Measurements from ENCODE around the gene NOTCH1.
"Not testable (repeated sequence)": the region's sequence is repeated elsewhere in the genome, so short reads cannot be mapped to it uniquely, and the experiment has no call there.

Gene NOTCH1

GRCh38 chr9:136578915-136579649 is 33.2 kb upstream of the NOTCH1 start:
- DNase-seq = no peak

GRCh38 chr9:136578626-136578914 is 32.7 kb upstream of the NOTCH1 start:
- no peak for DNase-seq

GRCh38 chr9:136577941-136578625 is 32.2 kb upstream of the NOTCH1 start:
- no peak for DNase-seq

DNA sequence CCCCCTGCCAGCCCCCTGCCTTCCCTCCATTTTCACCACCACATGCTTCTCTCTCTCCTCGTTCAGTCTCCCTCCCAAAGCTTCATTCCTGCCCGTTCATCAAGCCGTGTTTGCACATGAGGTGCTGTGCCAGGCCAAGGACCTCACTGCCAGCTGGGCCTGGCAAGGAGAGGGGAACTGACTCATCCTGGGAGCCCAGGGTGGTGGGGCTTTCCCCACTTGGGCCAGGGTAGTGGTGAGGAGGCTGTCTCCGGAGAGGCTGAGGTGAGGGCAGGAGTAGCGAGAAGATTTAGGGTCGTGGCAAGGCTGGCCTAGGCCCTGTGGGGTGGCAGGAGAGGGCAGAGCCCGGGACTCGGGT is 30.4 kb upstream of the NOTCH1 start:
- DNase-seq = peak; percentile 41

GRCh38 chr9:136575626-136576268 is 29.9 kb upstream of the NOTCH1 start:
- DNase-seq = no peak

DNA sequence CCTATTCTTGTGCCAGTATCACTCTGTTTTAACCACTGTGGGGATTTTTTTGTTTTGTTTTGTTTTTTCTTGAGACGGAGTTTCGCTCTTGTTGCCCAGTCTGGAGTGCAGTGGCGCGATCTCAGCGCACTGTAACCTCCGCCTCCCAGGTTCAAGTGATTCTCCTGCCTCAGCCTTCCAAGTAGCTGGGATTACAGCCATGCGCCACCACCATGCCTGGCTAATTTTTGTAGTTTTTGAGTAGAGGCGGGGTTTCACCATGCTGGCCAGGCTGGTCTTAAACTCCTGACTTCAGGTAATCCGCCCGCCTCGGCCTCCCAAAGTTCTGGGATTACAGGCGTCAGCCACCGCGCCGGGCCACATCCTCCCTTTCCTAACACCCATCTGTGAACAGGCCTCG is 28.8 kb upstream of the NOTCH1 start:
- DNase-seq = not testable (repeated sequence)

GRCh38 chr9:136572828-136573625 is 27.2 kb upstream of the NOTCH1 start:
- no peak for DNase-seq

GRCh38 chr9:136572003-136572827 is 26.4 kb upstream of the NOTCH1 start:
- no peak for DNase-seq

GRCh38 chr9:136571531-136571930 is 25.7 kb upstream of the NOTCH1 start:
- no peak for DNase-seq

- no peak for DNase-seq
These were observed 25.1 kb upstream of the NOTCH1 start for GRCh38 chr9:136570916-136571315.

- DNase-seq = no peak
These were observed 24.5 kb upstream of the NOTCH1 start for GRCh38 chr9:136570191-136570845.

- no peak for DNase-seq
These were observed 23.8 kb upstream of the NOTCH1 start for GRCh38 chr9:136569526-136570148.

- no peak for DNase-seq
These were observed 22.6 kb upstream of the NOTCH1 start for GRCh38 chr9:136568288-136569081.

DNA sequence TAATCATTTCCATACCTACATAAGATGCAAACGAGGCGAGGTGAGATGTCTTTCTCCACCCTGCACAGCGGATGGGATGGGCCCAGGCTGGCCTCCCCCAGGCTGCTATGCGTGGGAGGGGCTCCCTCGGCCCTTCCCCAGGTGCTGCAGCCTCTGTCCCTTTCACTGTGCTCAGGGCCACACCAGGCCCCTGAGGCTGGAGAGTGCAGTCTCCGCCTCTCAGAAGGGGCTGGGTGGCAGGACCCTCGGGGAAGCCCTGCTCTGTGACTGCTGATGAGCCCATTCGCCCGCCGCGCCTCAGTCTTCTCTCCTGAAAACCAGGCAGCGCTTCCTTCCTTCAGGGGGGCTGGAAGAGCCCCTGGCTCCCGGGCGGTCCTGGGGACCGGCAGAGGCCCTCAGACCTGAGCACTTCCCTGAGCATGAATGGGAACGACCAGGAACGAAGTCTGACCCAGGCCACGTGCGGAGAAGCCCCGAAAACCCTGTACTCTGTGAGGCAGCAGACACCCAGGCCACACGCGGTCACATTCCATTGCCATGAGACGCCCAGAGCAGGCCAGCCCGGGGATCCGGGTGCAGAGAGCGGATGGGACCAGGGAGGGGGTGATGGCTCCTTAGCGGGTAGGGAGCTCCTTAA is 21.9 kb upstream of the NOTCH1 start:
- no peak for DNase-seq

GRCh38 chr9:136566901-136567300 is 21.1 kb upstream of the NOTCH1 start:
- no peak for DNase-seq

GRCh38 chr9:136566553-136566895 is 20.7 kb upstream of the NOTCH1 start:
- no peak for DNase-seq

DNA sequence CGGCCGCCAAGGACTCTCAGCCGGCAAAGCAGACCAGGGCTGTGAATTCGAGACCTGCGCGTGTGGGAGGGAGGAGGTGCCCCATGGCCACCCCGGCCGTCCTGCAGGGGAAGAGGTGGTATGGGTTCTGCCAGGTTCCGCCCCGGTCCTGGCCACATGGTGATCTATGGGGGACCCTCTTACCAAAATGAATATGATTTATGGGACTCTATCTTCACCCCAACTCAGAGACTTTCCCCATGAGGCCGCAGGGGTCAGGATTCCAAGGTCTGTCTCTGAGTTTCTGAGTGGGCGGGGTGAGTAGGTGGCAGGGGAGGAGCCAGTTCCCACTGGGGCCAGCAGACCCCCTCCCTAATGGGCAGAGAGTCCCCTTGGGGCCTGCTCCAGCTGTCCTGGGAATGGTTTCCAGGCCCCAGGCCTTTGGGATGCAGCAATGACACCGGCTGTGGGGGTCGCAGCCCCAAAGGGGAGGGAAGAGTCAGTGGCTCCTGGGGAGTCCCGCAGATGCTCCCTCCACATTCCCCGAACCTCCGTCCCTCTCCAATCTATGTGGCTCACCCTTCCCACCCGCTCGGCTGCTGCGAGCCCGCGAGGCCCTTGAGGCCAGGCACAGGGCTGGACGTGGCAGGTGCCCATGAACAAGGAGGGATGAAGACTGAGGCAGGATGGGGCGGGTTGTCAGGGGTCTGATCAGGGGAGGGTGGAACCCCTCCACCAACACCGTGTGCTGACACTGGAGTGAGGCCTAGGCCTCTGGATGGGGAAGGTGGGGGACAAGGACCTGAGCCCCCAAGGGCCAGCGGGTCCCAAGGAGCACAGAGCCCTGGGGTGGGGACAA is 20.1 kb upstream of the NOTCH1 start:
- no peak for DNase-seq

GRCh38 chr9:136565086-136565714 is 19.4 kb upstream of the NOTCH1 start:
- no peak for DNase-seq

All from NCI-H446 treated with DMSO at 0.1 percent for 48 hours (cell line).